GM12892 (cell line): ENCODE measurements around the gene OLFM1.

Source experiments
- POLR2A ChIP-seq: IDR thresholded peaks from 2 replicates; pipeline ENCODE4 v1.6.1; 2011; ENCODE audit warnings: low read depth, low read length, control low read depth
- POLR2AphosphoS5 ChIP-seq: IDR thresholded peaks from 2 replicates; pipeline ENCODE4 v1.6.1; 2011; ENCODE audit warnings: low read depth, low read length, control low read depth
- TAF1 ChIP-seq: IDR thresholded peaks from 2 replicates; pipeline ENCODE4 v1.6.1; 2011; ENCODE audit warnings: low read depth, mild to moderate bottlenecking, control low read depth, low read length, borderline replicate concordance

- TF ChIP-seq POLR2AphosphoS5 (no peak), POLR2A (no peak), TAF1 (no peak)
Observed at GRCh38 chr9:135147938-135148337, 60.5 kb downstream of the OLFM1 start.
